ENCODE measurements around the gene PRRC2B. TPM values are rescaled to one million over a fixed set of nuclear protein-coding genes. Genes with fewer than 3 reads are reported as not detected.

The PRRC2B gene
- total and polyA plus RNA-seq, 2 of the 13 experiments (the other 11 are each of a cell fraction or from before 2014, with no cell fraction given): 20.8 to 37.4 TPM

- TF ChIP-seq ZNF747 (CRISPR knock-in tag; IDR thresholded peaks at IDR 0.05; ENCODE audit: borderline replicate concordance) (no peak), ZSCAN29 (CRISPR knock-in tag; conservative IDR thresholded peaks at IDR 0.05) (no peak), CREB1 (IDR thresholded peaks at IDR 0.05) (no peak), CREB1 (CRISPR knock-in tag; IDR thresholded peaks at IDR 0.05) (peak; percentile 77), MAX (IDR thresholded peaks at IDR 0.05) (peak; percentile 40; the same call in 1 of the 2 replicates), ZNF512 (CRISPR knock-in tag; IDR thresholded peaks at IDR 0.05) (no peak), PPARG (CRISPR knock-in tag; conservative IDR thresholded peaks at IDR 0.05) (peak; percentile 58), ZNF7 (CRISPR knock-in tag; IDR thresholded peaks at IDR 0.05) (0 out of 2 replicates have a peak, but pooled peaks have one; percentile 25), REL (CRISPR knock-in tag; conservative IDR thresholded peaks at IDR 0.05) (no peak), SIN3A (IDR thresholded peaks at IDR 0.05; ENCODE audit: borderline replicate concordance, low read depth, low read length) (peak; percentile 65; the same call in 1 of the 2 replicates), ZNF629 (CRISPR knock-in tag; conservative IDR thresholded peaks at IDR 0.05) (no peak), MTA3 (CRISPR knock-in tag; IDR thresholded peaks at IDR 0.05) (no peak), HMGXB4 (CRISPR knock-in tag; IDR thresholded peaks at IDR 0.05; ENCODE audit: borderline replicate concordance in 1 of 2, low read depth in 1 of 2) (0 out of 4 replicates have a peak, but pooled peaks of 1 of the 2 experiments have one; percentile 15), FOXO1 (CRISPR knock-in tag; IDR thresholded peaks at IDR 0.05) (peak; percentile 72), PCBP2 (optimal IDR thresholded peaks at IDR 0.05; ENCODE audit: low read depth, low read length, poor library complexity, severe bottlenecking) (no peak), ETV5 (CRISPR knock-in tag; IDR thresholded peaks at IDR 0.05; ENCODE audit: borderline replicate concordance) (peak; percentile 33; the same call in 1 of the 2 replicates), ZNF205 (CRISPR knock-in tag; IDR thresholded peaks at IDR 0.05) (0 out of 2 replicates have a peak, but pooled peaks have one; percentile 50), ZNF773 (CRISPR knock-in tag; IDR thresholded peaks at IDR 0.05; ENCODE audit: borderline replicate concordance) (no peak), ZNF567 (CRISPR knock-in tag; IDR thresholded peaks at IDR 0.05; ENCODE audit: borderline replicate concordance) (no peak), MED1 (CRISPR knock-in tag; IDR thresholded peaks at IDR 0.05) (peak; percentile 49), ZNF644 (CRISPR knock-in tag; IDR thresholded peaks at IDR 0.05; ENCODE audit: low read depth) (0 out of 2 replicates have a peak, but pooled peaks have one; percentile 21), ZNF615 (CRISPR knock-in tag; IDR thresholded peaks at IDR 0.05; ENCODE audit: borderline replicate concordance) (peak; percentile 49; the same call in 1 of the 2 replicates), ZBTB14 (CRISPR knock-in tag; IDR thresholded peaks at IDR 0.05) (no peak), NFIB (CRISPR knock-in tag; IDR thresholded peaks at IDR 0.05; ENCODE audit: borderline replicate concordance) (no peak)
Observed at GRCh38 chr9:131402738-131403492, 9.0 kb downstream of the PRRC2B start (continued).
